HG03457 (cell line): ENCODE measurements around the gene FBXO48.
"Not testable (repeated sequence)": the region's sequence is repeated elsewhere in the genome, so short reads cannot be mapped to it uniquely, and the experiment has no call there.

Experiments used
- ATAC-seq: cut with Tn5 transposase; IDR thresholded peaks from one replicate; pipeline ENCODE4 v1.9.1; 2021; ENCODE audit warnings: moderate number of reproducible peaks; ENCODE audit not compliant: unreplicated experiment

Gene FBXO48

GRCh38 chr2:68472796-68473414 is 5.8 kb upstream of the FBXO48 start:
- no peak for ATAC-seq

- ATAC-seq: no peak
These were observed 4.3 kb upstream of the FBXO48 start for GRCh38 chr2:68471385-68471784.

DNA sequence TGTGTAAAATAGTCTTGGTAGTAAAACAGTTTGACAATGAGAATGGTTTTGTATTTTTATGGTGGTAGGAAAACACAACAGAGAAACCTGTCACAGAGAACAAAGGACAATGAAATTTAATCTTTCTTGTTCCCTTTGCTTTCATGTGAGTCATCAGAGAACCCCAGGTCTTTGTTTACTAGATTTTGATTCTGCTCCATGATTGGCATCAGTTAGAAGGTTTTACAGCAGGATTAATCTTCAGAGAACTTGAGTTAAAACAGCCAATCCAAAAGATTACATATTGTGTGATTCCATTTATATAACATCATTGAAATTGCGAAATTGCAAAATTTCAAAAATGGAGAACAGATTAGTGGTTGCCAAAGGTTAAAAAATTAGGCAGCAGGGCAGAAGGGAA is 2.8 kb upstream of the FBXO48 start:
- no peak for ATAC-seq

- no peak for ATAC-seq
These were observed 1.7 kb upstream of the FBXO48 start for GRCh38 chr2:68468801-68469200.

GRCh38 chr2:68466778-68467076 is 367 bp downstream of the FBXO48 start:
- ATAC-seq: peak; percentile 22

DNA sequence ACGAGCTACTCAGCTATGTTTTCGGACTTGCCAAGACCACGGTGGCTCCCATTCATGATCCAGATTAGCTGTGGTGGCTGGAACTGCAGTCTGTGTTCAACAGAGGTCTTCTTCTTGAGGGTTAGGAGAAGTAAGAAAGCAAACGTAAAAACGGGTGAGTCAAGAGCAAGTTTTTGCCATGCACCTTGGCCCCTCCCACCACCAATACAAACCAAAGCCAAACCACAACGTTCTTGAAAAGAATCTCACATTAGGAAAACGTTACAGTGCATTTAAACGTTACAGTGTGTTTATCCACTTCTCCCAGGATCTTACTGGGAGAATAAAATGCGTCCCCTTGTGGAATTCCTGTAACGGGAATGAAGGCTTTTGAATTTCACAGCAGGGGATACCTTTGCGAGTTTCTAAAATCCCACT is 725 bp downstream of the FBXO48 start:
- no peak for ATAC-seq

DNA sequence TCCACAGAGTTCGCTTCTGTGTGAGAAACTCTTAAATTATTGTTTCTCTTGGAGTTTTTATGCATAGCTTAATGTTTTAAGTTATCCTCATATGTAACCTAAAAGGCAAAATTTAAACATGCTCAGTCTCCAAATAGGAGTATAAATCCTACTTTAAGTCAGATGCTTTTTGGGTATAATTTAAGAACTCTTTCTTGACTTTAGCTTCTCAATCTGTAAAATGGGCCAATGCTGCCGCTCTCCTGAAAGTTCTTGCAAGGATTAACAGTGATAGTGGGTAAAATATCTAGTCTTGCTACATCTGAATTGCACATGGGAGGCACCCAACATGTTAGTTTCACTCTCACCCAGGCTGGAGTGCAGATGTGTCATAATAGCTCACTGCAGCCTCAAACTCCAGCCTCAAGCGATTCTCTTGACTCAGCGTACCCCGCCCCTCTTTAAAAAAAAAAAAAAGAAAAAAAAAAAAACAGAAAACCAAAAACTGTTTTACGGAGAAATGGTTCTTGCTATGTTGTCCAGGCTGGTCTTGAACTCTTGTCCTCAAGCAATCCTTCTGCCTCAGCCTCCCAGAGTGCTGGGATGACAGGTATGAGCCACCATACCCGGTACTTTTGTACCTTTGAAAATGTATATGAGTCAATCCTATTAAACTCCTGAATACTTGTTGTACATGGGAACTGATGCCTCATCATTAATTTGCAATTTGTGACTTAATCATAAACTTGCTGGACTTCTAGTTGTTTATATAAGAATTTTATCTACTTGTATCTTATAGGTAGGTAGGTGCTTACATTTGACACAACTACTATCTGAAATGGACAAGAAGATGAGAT is 1.8 kb downstream of the FBXO48 start:
- no peak for ATAC-seq

- no peak for ATAC-seq
These were observed 2.4 kb downstream of the FBXO48 start for GRCh38 chr2:68464651-68465050.

DNA sequence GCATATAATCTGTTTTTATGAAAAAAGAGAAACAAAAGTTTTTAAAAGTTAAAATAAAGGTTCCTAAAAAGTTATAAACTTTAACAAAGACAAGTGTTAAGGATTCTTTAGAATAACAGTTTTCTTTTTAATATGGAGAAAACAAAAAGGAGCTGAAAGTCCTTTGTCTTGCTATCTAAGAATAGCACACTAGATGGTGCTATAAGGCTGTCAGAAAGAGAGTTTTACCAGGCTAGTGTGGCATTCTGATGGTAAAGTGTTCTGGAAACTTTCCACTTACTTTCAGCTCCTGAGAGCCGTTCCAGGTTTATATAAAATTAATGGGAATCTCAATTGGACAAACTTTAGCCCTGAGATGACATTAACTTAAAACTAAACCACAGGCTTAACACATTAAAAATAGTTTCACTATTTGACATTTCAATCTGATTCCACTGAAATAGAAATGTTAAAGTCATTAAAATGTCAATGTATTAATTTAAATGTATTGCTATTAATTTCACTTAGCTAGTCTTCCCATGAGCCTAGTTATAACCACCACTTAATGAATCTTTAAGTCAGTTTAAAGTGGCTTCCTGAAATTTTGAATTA is 3.7 kb downstream of the FBXO48 start:
- ATAC-seq: no peak

- no peak for ATAC-seq
These were observed 8.1 kb downstream of the FBXO48 start for GRCh38 chr2:68458981-68459380.

DNA sequence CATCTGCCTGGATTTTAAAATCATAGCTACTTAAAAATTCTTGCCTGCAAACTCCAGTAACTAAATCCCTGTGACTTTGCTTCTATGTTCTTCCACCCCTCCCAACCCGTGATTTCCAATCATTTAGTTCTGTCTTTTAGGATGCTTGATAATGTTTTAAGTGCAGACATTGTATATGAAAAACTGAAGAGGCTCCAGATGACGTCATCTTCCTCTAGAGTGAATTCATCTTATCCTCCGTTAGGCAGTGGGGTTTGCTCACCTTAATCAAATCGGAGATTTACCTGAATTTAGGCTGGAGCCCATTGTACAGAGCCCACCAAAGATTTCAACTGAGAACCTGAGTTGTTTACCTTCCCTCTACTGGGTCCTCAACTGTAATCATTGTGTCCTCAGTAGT is 10.9 kb downstream of the FBXO48 start:
- ATAC-seq: no peak

DNA sequence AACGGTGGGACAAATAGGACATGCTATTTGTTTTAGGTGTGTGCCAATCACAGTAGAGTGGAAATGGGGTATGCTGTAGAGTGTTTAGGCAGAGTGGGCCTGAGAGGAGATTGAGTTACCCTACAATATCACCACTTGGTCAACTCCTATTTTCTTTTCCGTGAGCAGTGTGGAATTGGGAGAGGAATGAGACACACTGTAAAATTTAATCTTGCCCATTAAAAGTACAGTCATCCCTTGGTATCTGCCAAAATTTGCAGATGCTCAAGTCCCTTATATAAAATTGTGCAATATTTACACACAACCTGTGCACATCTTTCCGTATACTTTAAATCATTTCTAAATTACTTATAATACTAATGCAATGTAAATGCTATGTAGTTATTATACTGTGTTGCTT is 12.4 kb downstream of the FBXO48 start:
- no peak for ATAC-seq

DNA sequence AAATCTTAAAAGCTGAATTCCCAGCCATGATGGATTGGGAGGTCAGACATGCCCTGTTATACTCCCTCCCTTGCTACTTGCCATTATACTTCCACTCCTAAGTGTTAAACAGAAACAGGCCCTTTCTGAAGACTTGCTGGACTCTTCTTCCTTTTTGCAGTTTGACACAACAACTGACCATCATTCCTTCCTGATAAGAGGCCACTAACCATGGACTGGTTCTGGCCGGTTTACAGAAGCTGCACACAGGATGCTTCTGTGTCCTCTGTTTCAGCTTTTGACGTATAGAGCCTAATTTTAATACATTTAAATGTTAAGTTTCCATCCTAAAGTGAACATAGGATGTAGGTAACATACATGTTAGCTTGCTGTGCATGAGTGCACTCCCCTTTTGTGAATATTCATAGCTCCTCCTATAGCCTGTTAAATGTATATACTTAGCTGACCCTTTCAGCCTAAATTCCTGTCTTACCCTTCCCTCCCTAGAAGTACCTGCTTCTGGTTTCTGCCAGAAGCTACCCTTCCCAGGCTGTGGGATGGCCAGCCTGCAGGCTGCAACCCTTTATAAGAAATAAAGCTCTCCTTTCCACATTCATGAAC is 13.2 kb downstream of the FBXO48 start:
- no peak for ATAC-seq

GRCh38 chr2:68452158-68452900 is 14.8 kb downstream of the FBXO48 start:
- ATAC-seq: no peak

GRCh38 chr2:68448671-68449653 is 18.1 kb downstream of the FBXO48 start:
- no peak for ATAC-seq

- no peak for ATAC-seq
These were observed 20.0 kb downstream of the FBXO48 start for GRCh38 chr2:68447118-68447517.

- ATAC-seq: not testable (repeated sequence)
These were observed 20.7 kb downstream of the FBXO48 start for GRCh38 chr2:68446425-68446824.

DNA sequence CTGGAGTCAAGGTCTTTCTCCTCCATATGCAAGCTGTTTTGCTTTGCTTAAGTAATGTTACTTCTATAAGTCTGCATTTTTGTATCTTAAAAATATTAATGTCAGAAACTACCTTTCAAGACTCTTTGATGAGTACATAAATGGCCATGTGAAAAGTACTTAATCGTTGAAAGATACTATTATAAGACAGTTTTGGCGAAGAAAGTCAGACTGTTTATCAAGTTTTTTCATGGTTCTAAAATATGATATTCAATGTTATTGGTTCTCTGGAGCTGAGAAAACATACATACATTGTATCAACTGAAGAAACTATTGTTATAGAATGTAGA is 25.1 kb downstream of the FBXO48 start:
- ATAC-seq: no peak

DNA sequence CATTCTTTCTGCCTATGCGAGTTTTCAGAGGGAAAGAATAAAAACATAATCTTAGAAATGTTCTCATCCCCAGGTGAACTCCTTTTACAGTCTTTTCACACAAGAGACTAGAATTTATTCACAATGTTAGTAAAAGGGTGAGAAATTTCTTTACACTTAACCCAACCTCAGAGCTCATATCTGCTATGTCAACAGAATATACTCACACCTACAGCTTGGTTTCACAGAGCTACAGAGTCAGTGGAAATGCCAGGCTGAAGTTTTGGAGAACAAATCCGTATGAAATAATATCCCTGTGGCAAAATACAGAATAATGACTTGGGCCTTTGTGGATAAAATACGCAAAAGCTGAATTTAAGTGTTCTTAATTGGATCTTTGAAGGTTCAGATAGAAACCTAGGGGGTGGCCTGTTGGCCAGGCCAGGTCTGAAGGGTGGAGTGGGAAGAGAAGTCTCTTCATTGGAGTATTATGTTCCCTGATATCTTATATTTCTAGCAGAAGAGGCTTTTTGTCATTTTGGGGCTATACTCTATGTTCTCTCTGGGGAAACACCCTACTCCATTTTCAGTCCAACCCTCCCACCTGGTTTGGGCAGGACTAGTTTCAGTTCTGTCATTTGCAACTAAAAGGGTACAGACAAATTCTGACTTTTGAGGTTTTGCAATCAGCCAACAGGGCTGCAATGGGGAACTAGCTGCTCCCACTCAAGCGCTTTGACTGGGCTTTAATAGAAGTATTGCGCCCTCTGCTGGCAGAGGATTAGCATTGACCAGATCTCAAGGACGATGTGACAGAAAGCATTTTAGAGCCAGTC is 25.7 kb downstream of the FBXO48 start:
- ATAC-seq: peak; percentile 96
